ENCODE measurements around the gene HDAC11. TPM values are rescaled to one million over a fixed set of nuclear protein-coding genes. Genes with fewer than 3 reads are reported as not detected.
"Not testable (repeated sequence)": the region's sequence is repeated elsewhere in the genome, so short reads cannot be mapped to it uniquely, and the experiment has no call there.

Gene HDAC11
- total and polyA plus RNA-seq, 4 experiments from 2014 or later = 5.0 to 8.8 (median 7.4) TPM

DNA sequence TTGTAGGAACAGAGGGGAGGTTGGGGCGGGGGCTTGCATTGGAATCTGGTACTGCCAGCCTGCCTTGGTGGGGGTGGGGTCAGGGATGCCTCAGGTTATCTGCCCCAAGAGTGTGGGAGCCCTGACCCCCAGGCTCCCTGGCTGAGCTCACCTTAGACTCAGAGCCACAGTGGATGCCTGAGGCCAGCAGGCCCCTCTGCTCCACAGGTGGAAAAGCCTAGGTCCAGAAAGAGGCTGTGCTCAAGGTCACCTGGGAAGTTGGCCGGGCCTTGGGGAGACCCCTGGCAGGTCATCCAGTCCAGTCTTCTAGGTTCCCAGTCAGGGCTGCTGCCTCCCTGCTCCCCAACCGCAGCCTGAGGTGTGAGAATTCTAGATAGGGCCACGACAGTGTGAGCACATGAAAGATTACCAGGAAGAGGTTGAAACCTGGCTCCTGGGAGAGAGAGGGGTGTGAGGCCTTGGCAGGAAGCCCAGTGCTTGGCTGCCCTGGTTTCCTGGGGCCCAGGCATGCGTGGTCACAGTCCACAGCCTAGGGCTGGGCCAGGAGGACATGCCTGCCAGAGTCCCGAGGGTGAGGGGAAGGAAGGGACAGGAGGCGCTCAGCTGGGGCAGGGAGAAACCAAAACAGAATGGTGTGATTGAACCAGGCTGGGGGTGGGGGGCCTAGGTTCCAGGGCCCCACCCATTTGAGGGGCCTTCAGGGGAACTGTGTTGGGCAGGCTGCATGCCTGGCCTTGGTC, 4.9 kb downstream of the HDAC11 start:
- Mint-ChIP-seq H3K27me3 (no peaks in the 10 kb centered on the region), H3K4me3 (peak overlapping the region in 3 of 8 donors; percentile 21 to 70 (median 25)), H3K9me3 (no peaks in the 10 kb centered on the region), H3K36me3 (peaks cover 0 to 13% of the 10 kb centered on the region in 2 donors), H3K4me1 (peaks cover 13 to 40% (median 26%) of the 10 kb centered on the region in 4 donors), H3K27ac (peak overlapping the region; percentile 78 to 94 (median 90))
- Histone ChIP-seq H3K27ac (ENCODE audit: low read depth, low read length) (no peak overlapping the region), H3K27me3 (ENCODE audit: insufficient read depth, low read length) (no peaks in the 10 kb centered on the region), H3K4me3 (ENCODE audit: low read length in 2 of 2) (no peak overlapping the region), H3K4me1 (ENCODE audit: insufficient read depth, low read length) (peaks cover 31% of the 10 kb centered on the region), H3K9me3 (ENCODE audit: control insufficient read depth in 1 of 2, low read length in 2 of 2) (no peaks in the 10 kb centered on the region), H3K36me3 (ENCODE audit: insufficient read depth, low read length) (no peaks in the 10 kb centered on the region)
- DNase-seq = peak; percentile 22 to 47 (median 27)
- POLR2A ChIA-PET (ENCODE audit: partially characterized antibody) = interaction anchor here (0.9 kb wide), 1 partner anchor 170 kb away, joined by 3 read pairs; no protein-coding TSS in a partner anchor
- CTCF ChIA-PET (ENCODE audit: partially characterized antibody) = interaction anchor here (0.9 to 3.4 kb wide), 4 partner anchors 11 to 403 kb away, joined by 3 to 13 read pairs (median 6); no protein-coding TSS in a partner anchor
- intact Hi-C loops (cut with micrococcal nuclease) = loop anchor here (5.0 kb wide), 3 partner anchors 397 to 1462 kb away; partner anchors contain the start of genes LSM3, NR2C2, WNT7A and XPC

GRCh38 chr3:13485630-13486562, 5.8 kb downstream of the HDAC11 start:
- Mint-ChIP-seq H3K27ac (peak overlapping the region; percentile 26 to 91 (median 78)), H3K36me3 (peaks cover 0 to 13% of the 10 kb centered on the region in 2 donors), H3K4me1 (peaks cover 11 to 36% (median 24%) of the 10 kb centered on the region in 4 donors)
- H3K27me3 Mint-ChIP-seq; H3K27ac ChIP-seq (ENCODE audit: low read depth, low read length); intact Hi-C loops (cut with micrococcal nuclease); H3K9me3 ChIP-seq (ENCODE audit: control insufficient read depth in 1 of 2, low read length in 2 of 2); H3K9me3 Mint-ChIP-seq; DNase-seq; H3K4me3 ChIP-seq (ENCODE audit: low read length in 2 of 2); H3K36me3 ChIP-seq (ENCODE audit: insufficient read depth, low read length); H3K27me3 ChIP-seq (ENCODE audit: insufficient read depth, low read length); H3K4me3 Mint-ChIP-seq: not testable (repeated sequence)
- ChIA-PET POLR2A (ENCODE audit: partially characterized antibody) (interaction anchor here (0.9 kb wide), 1 partner anchor 169 kb away, joined by 3 read pairs; no protein-coding TSS in a partner anchor), CTCF (ENCODE audit: partially characterized antibody) (interaction anchor here (0.6 to 3.4 kb wide), 6 partner anchors 10 to 402 kb away, joined by 3 to 13 read pairs (median 3); no protein-coding TSS in a partner anchor)
- peaks cover 26% of the 10 kb centered on the region for H3K4me1 ChIP-seq (ENCODE audit: insufficient read depth, low read length)

DNA sequence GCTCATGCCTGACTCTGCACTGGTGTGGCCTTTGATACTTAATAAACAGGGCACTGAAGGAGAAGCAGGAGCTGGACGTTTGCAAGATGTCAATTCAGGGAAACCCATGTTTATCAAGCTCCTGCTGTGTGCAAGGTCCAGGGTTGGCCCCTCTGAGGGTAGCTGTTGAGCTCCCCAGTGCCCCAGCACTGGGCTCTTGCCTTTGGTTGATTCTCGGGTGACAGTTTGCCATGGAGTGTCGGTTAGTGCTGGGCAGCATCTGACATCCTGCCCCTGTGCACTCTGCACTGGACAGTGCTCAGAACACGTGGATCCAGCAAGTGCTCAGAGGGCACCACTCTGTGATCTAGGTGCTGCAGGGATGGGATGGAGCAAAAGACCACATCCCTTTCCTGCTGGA, 7.3 kb downstream of the HDAC11 start:
- Histone ChIP-seq H3K27ac (ENCODE audit: low read depth, low read length) (no peak overlapping the region), H3K9me3 (ENCODE audit: control insufficient read depth in 1 of 2, low read length in 2 of 2) (no peaks in the 10 kb centered on the region), H3K36me3 (ENCODE audit: insufficient read depth, low read length) (no peaks in the 10 kb centered on the region), H3K4me3 (ENCODE audit: low read length in 2 of 2) (no peak overlapping the region), H3K27me3 (ENCODE audit: insufficient read depth, low read length) (no peaks in the 10 kb centered on the region), H3K4me1 (ENCODE audit: insufficient read depth, low read length) (peaks cover 24% of the 10 kb centered on the region)
- CTCF ChIA-PET (ENCODE audit: partially characterized antibody) = interaction anchor here (1.2 to 3.4 kb wide), 4 partner anchors 9 to 398 kb away, joined by 3 to 13 read pairs (median 4); no protein-coding TSS in a partner anchor
- Mint-ChIP-seq H3K27me3 (no peaks in the 10 kb centered on the region), H3K36me3 (peaks cover 0 to 13% of the 10 kb centered on the region in 2 donors), H3K9me3 (no peaks in the 10 kb centered on the region), H3K4me1 (peaks cover 11 to 29% (median 16%) of the 10 kb centered on the region in 4 donors), H3K27ac (peak overlapping the region in 5 of 7 donors; percentile 43 to 72 (median 65)), H3K4me3 (no peak overlapping the region)
- intact Hi-C loops (cut with micrococcal nuclease) = no loop called here
- POLR2A ChIA-PET (ENCODE audit: partially characterized antibody) = interaction anchor here (0.9 to 1.1 kb wide), 2 partner anchors 7 to 10 kb away, joined by 3 to 4 read pairs; partner anchors contain the start of gene HDAC11
- no peak for DNase-seq

- Histone ChIP-seq H3K27me3 (ENCODE audit: insufficient read depth, low read length) (no peaks in the 10 kb centered on the region), H3K9me3 (ENCODE audit: control insufficient read depth in 1 of 2, low read length in 2 of 2) (no peaks in the 10 kb centered on the region), H3K27ac (ENCODE audit: low read depth, low read length) (no peak overlapping the region), H3K4me1 (ENCODE audit: insufficient read depth, low read length) (no peaks in the 10 kb centered on the region), H3K4me3 (ENCODE audit: low read length in 2 of 2) (no peak overlapping the region), H3K36me3 (ENCODE audit: insufficient read depth, low read length) (no peaks in the 10 kb centered on the region)
- H3K36me3 Mint-ChIP-seq = peaks cover 2 to 16% of the 10 kb centered on the region in 2 donors
- H3K9me3 Mint-ChIP-seq = no peaks in the 10 kb centered on the region
- ChIA-PET POLR2A (ENCODE audit: partially characterized antibody) (no interaction called here), CTCF (ENCODE audit: partially characterized antibody) (interaction anchor here (0.6 to 2.2 kb wide), 6 partner anchors 11 to 771 kb away, joined by 3 to 21 read pairs (median 3); partner anchors contain the start of genes HDAC11 and WNT7A)
- intact Hi-C loops (cut with micrococcal nuclease) = no loop called here
- DNase-seq = no peak
- no peak overlapping the region for H3K4me3 Mint-ChIP-seq
- H3K4me1 Mint-ChIP-seq = peaks cover 0 to 8% (median 4%) of the 10 kb centered on the region in 4 donors
- H3K27me3 Mint-ChIP-seq = no peaks in the 10 kb centered on the region
- no peak overlapping the region for H3K27ac Mint-ChIP-seq
Observed at GRCh38 chr3:13491206-13491974, 11.3 kb downstream of the HDAC11 start.

- Mint-ChIP-seq H3K4me1 (peaks cover 0 to 5% (median 4%) of the 10 kb centered on the region in 4 donors), H3K9me3 (no peaks in the 10 kb centered on the region), H3K27ac (no peak overlapping the region), H3K36me3 (peaks cover 2 to 16% of the 10 kb centered on the region in 2 donors), H3K4me3 (no peak overlapping the region), H3K27me3 (no peaks in the 10 kb centered on the region)
- Histone ChIP-seq H3K9me3 (ENCODE audit: control insufficient read depth in 1 of 2, low read length in 2 of 2) (no peaks in the 10 kb centered on the region), H3K27me3 (ENCODE audit: insufficient read depth, low read length) (no peaks in the 10 kb centered on the region), H3K36me3 (ENCODE audit: insufficient read depth, low read length) (no peaks in the 10 kb centered on the region), H3K4me3 (ENCODE audit: low read length in 2 of 2) (no peak overlapping the region), H3K4me1 (ENCODE audit: insufficient read depth, low read length) (no peaks in the 10 kb centered on the region), H3K27ac (ENCODE audit: low read depth, low read length) (no peak overlapping the region)
- intact Hi-C loops (cut with micrococcal nuclease) = no loop called here
- ChIA-PET CTCF (ENCODE audit: partially characterized antibody) (interaction anchor here (1.4 to 2.2 kb wide), 2 partner anchors 157 to 160 kb away, joined by 6 to 21 read pairs; no protein-coding TSS in a partner anchor), POLR2A (ENCODE audit: partially characterized antibody) (no interaction called here)
- DNase-seq = no peak
Observed at GRCh38 chr3:13492048-13492447, 11.9 kb downstream of the HDAC11 start.

- Histone ChIP-seq H3K9me3 (ENCODE audit: control insufficient read depth in 1 of 2, low read length in 2 of 2) (no peaks in the 10 kb centered on the region), H3K27me3 (ENCODE audit: insufficient read depth, low read length) (no peaks in the 10 kb centered on the region), H3K36me3 (ENCODE audit: insufficient read depth, low read length) (no peaks in the 10 kb centered on the region), H3K4me3 (ENCODE audit: low read length in 2 of 2) (no peak overlapping the region), H3K4me1 (ENCODE audit: insufficient read depth, low read length) (no peaks in the 10 kb centered on the region), H3K27ac (ENCODE audit: low read depth, low read length) (no peak overlapping the region)
- H3K27me3 Mint-ChIP-seq = no peaks in the 10 kb centered on the region
- DNase-seq = no peak
- ChIA-PET POLR2A (ENCODE audit: partially characterized antibody) (no interaction called here), CTCF (ENCODE audit: partially characterized antibody) (interaction anchor here (1.4 kb wide), 1 partner anchor 159 kb away, joined by 6 read pairs; no protein-coding TSS in a partner anchor)
- intact Hi-C loops (cut with micrococcal nuclease) = no loop called here
- no peak overlapping the region for H3K27ac Mint-ChIP-seq
- H3K4me1 Mint-ChIP-seq = peaks cover 0 to 5% (median under 1%) of the 10 kb centered on the region in 4 donors
- peaks cover 2 to 15% of the 10 kb centered on the region in 2 donors for H3K36me3 Mint-ChIP-seq
- H3K9me3 Mint-ChIP-seq = no peaks in the 10 kb centered on the region
- no peak overlapping the region for H3K4me3 Mint-ChIP-seq
Observed at GRCh38 chr3:13492976-13493866, 13.1 kb downstream of the HDAC11 start.
